Fibroblast of lung (primary cell): ENCODE results near the gene PDE4B. TPM values are rescaled to one million over a fixed set of nuclear protein-coding genes. Genes with fewer than 3 reads are reported as not detected.

ENCODE experiments used
- DNase-seq, 2 donors: peaks; one replicate each; pipeline versions ENCODE4 v3.0.0 to v3.0.0-alpha.2; 2010; ENCODE audit warnings: low read depth in 2 of 2
- H2AFZ ChIP-seq: 2 replicates; pipeline ENCODE4 v1.5.1; 2012; ENCODE audit warnings: low read length, control low read depth, inconsistent platforms
- H3K27ac ChIP-seq: 2 replicates; pipeline ENCODE4 v1.5.1; 2011; ENCODE audit warnings: low read length, control low read depth; ENCODE audit not compliant: insufficient read depth
- H3K27me3 ChIP-seq: 2 replicates; pipeline ENCODE4 v1.5.1; 2011; ENCODE audit warnings: mild to moderate bottlenecking, low read length; ENCODE audit not compliant: control insufficient read depth, insufficient read depth
- H3K36me3 ChIP-seq: 2 replicates; pipeline ENCODE4 v1.5.1; 2011; ENCODE audit warnings: low read length; ENCODE audit not compliant: control insufficient read depth, insufficient read depth
- H3K4me1 ChIP-seq: 2 replicates; pipeline ENCODE4 v1.5.1; 2011; ENCODE audit warnings: low read length; ENCODE audit not compliant: control insufficient read depth, insufficient read depth; ENCODE audit errors: extremely low read depth
- H3K4me2 ChIP-seq: 2 replicates; pipeline ENCODE4 v1.5.1; 2011; ENCODE audit warnings: low read length, control low read depth; ENCODE audit not compliant: insufficient read depth; ENCODE audit errors: extremely low read depth
- H3K4me3 ChIP-seq, 4 experiments: fragments of 200-600 bp in 1 of 4; sonication (generic) in 1 of 4; replicated peaks in 1 of 4; 2 replicates each; pipeline ENCODE4 v1.5.1; 2011 to 2016; ENCODE audit warnings: low read length in 4 of 4, low read depth in 3 of 4, mild to moderate bottlenecking in 3 of 4, control low read depth in 2 of 4, inconsistent platforms in 1 of 4, mixed read lengths in 1 of 4; ENCODE audit not compliant: insufficient read depth in 1 of 4; ENCODE audit errors: control extremely low read depth in 1 of 4
- H3K79me2 ChIP-seq: 2 replicates; pipeline ENCODE4 v1.5.1; 2012; ENCODE audit warnings: mild to moderate bottlenecking, low read length, inconsistent platforms; ENCODE audit not compliant: control insufficient read depth, insufficient read depth
- H3K9ac ChIP-seq: 2 replicates; pipeline ENCODE4 v1.5.1; 2011; ENCODE audit warnings: mild to moderate bottlenecking, low read length, control low read depth; ENCODE audit not compliant: insufficient read depth
- H3K9me3 ChIP-seq: 2 replicates; pipeline ENCODE4 v1.5.1; 2012; ENCODE audit warnings: low read depth, low read length; ENCODE audit not compliant: control insufficient read depth, insufficient read depth
- H4K20me1 ChIP-seq: 2 replicates; pipeline ENCODE4 v1.5.1; 2011; ENCODE audit warnings: low read length; ENCODE audit not compliant: control insufficient read depth, insufficient read depth; ENCODE audit errors: extremely low read depth
- EZH2 ChIP-seq: IDR thresholded peaks from 2 replicates; pipeline ENCODE4 v1.5.1; 2012; ENCODE audit warnings: low read length, control low read depth, mild to moderate bottlenecking; ENCODE audit errors: missing control alignments
- polyA plus RNA-seq, 2 donors: library from polyadenylated mRNA; depleted of rRNA in 1 of 2; stranded (reverse) in 1 of 2; unstranded in 1 of 2; fragments of >200 nt; gene quantifications; 2 replicates each; pipeline ENCODE4 v1.2.1, GENCODE V29; 2011 to 2012; ENCODE audit warnings: missing spikeins in 1 of 2
- total RNA-seq: library from RNA; depleted of rRNA; stranded (reverse); fragments of >200 nt; gene quantifications from 2 replicates; pipeline ENCODE4 v1.2.1, GENCODE V29; 2014
- TF ChIP-seq, protein P1 (sequence below), 2 donors: IDR thresholded peaks in 1 of 2; conservative IDR thresholded peaks in 1 of 2; 1 replicate in 1 of 2; 2 replicates in 1 of 2; pipeline ENCODE4 v1.5.1; 2011 to 2012; ENCODE audit warnings: low read length in 2 of 2, control low read depth in 1 of 2, inconsistent platforms in 1 of 2, low read depth in 1 of 2, mild to moderate bottlenecking in 1 of 2

PDE4B gene
- total and polyA plus RNA-seq, 2 donors (not counting 1 experiment from before 2014, with no cell fraction given): 3.7 to 19.8 TPM

GRCh38 chr1:66168467-66168887 is 375.8 kb downstream of the PDE4B start:
- Histone ChIP-seq H3K27me3 (no peaks in the 10 kb centered on the region), H2AFZ (no peak overlapping the region), H3K4me3 (no peak overlapping the region), H3K9me3 (no peaks in the 10 kb centered on the region), H3K4me2 (no peak overlapping the region), H3K4me1 (no peaks in the 10 kb centered on the region), H3K36me3 (no peaks in the 10 kb centered on the region), H4K20me1 (no peaks in the 10 kb centered on the region), H3K27ac (no peak overlapping the region), H3K79me2 (no peaks in the 10 kb centered on the region), H3K9ac (no peak overlapping the region)
- DNase-seq: peak; percentile 33 to 91
- TF ChIP-seq, protein P1, sequence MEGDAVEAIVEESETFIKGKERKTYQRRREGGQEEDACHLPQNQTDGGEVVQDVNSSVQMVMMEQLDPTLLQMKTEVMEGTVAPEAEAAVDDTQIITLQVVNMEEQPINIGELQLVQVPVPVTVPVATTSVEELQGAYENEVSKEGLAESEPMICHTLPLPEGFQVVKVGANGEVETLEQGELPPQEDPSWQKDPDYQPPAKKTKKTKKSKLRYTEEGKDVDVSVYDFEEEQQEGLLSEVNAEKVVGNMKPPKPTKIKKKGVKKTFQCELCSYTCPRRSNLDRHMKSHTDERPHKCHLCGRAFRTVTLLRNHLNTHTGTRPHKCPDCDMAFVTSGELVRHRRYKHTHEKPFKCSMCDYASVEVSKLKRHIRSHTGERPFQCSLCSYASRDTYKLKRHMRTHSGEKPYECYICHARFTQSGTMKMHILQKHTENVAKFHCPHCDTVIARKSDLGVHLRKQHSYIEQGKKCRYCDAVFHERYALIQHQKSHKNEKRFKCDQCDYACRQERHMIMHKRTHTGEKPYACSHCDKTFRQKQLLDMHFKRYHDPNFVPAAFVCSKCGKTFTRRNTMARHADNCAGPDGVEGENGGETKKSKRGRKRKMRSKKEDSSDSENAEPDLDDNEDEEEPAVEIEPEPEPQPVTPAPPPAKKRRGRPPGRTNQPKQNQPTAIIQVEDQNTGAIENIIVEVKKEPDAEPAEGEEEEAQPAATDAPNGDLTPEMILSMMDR (conservative IDR thresholded peaks at IDR 0.05 in 1 of 2, IDR thresholded peaks at IDR 0.05 in 1 of 2; ENCODE audit: low read depth in 1 of 2, low read length in 2 of 2): no peak
- TF ChIP-seq EZH2: no peak

DNA sequence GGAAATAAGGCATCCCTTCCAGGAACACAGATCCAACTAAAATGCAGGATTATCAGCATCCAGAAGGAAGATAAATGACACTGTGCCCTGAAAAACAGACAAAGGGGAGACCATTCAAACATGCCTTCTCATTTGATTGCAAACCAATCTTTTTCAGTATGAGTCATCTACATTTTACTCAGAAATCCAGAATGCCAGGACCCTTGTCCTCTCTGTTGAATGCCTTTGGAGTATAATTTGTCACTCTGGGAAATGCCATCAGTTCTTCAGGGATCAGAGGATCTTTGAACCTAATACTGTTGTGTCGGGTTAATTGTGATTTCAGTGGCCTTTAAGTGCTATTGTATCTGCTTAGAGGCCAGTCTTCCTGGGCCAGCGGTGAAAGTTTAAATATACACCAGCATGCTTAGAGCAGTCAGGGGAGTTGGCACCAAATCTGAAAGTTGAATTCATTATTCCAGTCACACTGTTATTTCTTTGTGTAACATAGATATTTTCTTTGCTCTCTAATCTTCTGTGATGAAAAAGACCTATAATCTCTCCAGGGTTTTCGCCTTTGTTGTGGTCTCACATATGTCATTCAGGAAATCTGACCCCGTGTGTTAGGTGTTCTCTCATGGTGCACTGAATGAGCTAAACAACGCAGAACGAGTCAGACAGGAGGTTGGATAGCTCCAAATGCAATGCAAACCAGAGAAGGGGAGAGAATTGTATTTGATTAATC is 376.4 kb downstream of the PDE4B start:
- no peak overlapping the region for H2AFZ ChIP-seq
- TF ChIP-seq, protein P1 (conservative IDR thresholded peaks at IDR 0.05 in 1 of 2, IDR thresholded peaks at IDR 0.05 in 1 of 2; ENCODE audit: low read depth in 1 of 2, low read length in 2 of 2): no peak
- TF ChIP-seq EZH2: no peak
- H3K4me2 ChIP-seq: no peak overlapping the region
- H3K36me3 ChIP-seq: no peaks in the 10 kb centered on the region
- DNase-seq: peak in 1 of 2 donors; percentile 52
- no peaks in the 10 kb centered on the region for H4K20me1 ChIP-seq
- no peak overlapping the region for H3K9ac ChIP-seq
- H3K4me1 ChIP-seq: no peaks in the 10 kb centered on the region
- no peaks in the 10 kb centered on the region for H3K9me3 ChIP-seq
- no peak overlapping the region for H3K27ac ChIP-seq
- H3K4me3 ChIP-seq: no peak overlapping the region
- no peaks in the 10 kb centered on the region for H3K27me3 ChIP-seq
- no peaks in the 10 kb centered on the region for H3K79me2 ChIP-seq

DNA sequence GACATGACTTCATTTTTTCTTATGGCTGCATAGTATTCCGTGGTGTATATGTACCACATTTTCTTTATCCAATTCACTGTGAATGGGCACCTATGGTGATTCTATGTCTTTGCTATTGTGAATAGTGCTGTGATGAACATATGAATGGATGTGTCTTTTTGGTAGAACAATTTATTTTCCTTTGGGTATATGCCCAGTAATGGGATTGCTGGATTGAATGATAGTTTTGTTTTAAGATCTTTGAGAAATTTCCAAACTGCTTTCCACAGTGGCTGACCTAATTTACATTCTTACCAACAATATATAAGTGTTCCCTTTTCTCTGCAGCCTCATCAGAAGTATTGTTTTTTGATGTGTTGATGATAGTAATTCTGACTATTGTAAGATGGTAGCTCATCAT is 379.6 kb downstream of the PDE4B start:
- Histone ChIP-seq H3K79me2 (no peaks in the 10 kb centered on the region), H3K27me3 (no peaks in the 10 kb centered on the region), H3K4me3 (no peak overlapping the region), H3K9me3 (no peaks in the 10 kb centered on the region), H3K4me1 (no peaks in the 10 kb centered on the region), H3K27ac (no peak overlapping the region), H2AFZ (no peak overlapping the region), H3K4me2 (no peak overlapping the region), H3K36me3 (no peaks in the 10 kb centered on the region), H3K9ac (no peak overlapping the region), H4K20me1 (no peaks in the 10 kb centered on the region)
- no peak for DNase-seq
- TF ChIP-seq, protein P1 (conservative IDR thresholded peaks at IDR 0.05 in 1 of 2, IDR thresholded peaks at IDR 0.05 in 1 of 2; ENCODE audit: low read depth in 1 of 2, low read length in 2 of 2): no peak
- TF ChIP-seq EZH2: no peak
